K562 (cell line): ENCODE results near the gene DRAXIN. TPM values are rescaled to one million over a fixed set of nuclear protein-coding genes. Genes with fewer than 3 reads are reported as not detected.

ENCODE experiments used
- ADNP ChIP-seq: fragments of 200-800 bp; sonication (Bioruptor generic); IDR thresholded peaks from 2 replicates; pipeline ENCODE4 v1.6.1; 2016; ENCODE audit warnings: missing genetic modification characterization, missing compliant biosample characterization
- CBX3 ChIP-seq, 2 experiments: IDR thresholded peaks; 1 replicate in 1 of 2; 2 replicates in 1 of 2; pipeline ENCODE4 v1.6.1; 2012; ENCODE audit warnings: inconsistent platforms in 2 of 2, low read length in 2 of 2, borderline replicate concordance in 1 of 2, control low read depth in 1 of 2
- FOXM1 ChIP-seq, 2 experiments: fragments of 450-650 bp in 1 of 2; sonication (generic) in 1 of 2; formaldehyde crosslinking in 1 of 2; IDR thresholded peaks; 2 replicates each; pipeline versions ENCODE4 v1.6.1 to v1.9.0; 2017 to 2022; ENCODE audit warnings: low read depth in 2 of 2, mild to moderate bottlenecking in 2 of 2, missing genetic modification reagents in 1 of 2, moderate library complexity in 1 of 2
- GATAD2A ChIP-seq: fragments of 450-650 bp; IDR thresholded peaks from 2 replicates; pipeline ENCODE4 v1.6.1; 2017
- HMGN3 ChIP-seq: IDR thresholded peaks from 2 replicates; pipeline ENCODE4 v1.6.1; 2011; ENCODE audit warnings: borderline replicate concordance, low read depth, mild to moderate bottlenecking, mixed read lengths, low read length; ENCODE audit not compliant: insufficient read length; ENCODE audit errors: extremely low read depth
- KLF13 ChIP-seq: fragments of 450-650 bp; IDR thresholded peaks from 2 replicates; pipeline ENCODE4 v1.6.1; 2016; ENCODE audit warnings: missing genetic modification characterization, low read depth, mild to moderate bottlenecking, missing compliant biosample characterization, moderate library complexity, borderline replicate concordance
- L3MBTL2 ChIP-seq: fragments of 450-650 bp; IDR thresholded peaks from 2 replicates; pipeline ENCODE4 v1.6.1; 2016; ENCODE audit warnings: mild to moderate bottlenecking, moderate library complexity
- MAFK ChIP-seq: IDR thresholded peaks from 2 replicates; pipeline ENCODE4 v1.6.1; 2011; ENCODE audit warnings: low read length, improper control_type of control experiment
- MAZ ChIP-seq, 2 experiments: fragments of 450-650 bp in 1 of 2; sonication (generic) in 1 of 2; formaldehyde crosslinking; IDR thresholded peaks in 1 of 2; conservative IDR thresholded peaks in 1 of 2; 2 replicates each; pipeline versions ENCODE4 v1.4.0 to v1.5.0; 2020; ENCODE audit warnings: mild to moderate bottlenecking in 1 of 2, missing genetic modification reagents in 1 of 2
- MEIS2 ChIP-seq: fragments of 450-650 bp; IDR thresholded peaks from 2 replicates; pipeline ENCODE4 v1.6.1; 2014; ENCODE audit warnings: mild to moderate bottlenecking; ENCODE audit not compliant: partially characterized antibody
- MYC ChIP-seq, 2 experiments: fragments of 250-450 bp in 1 of 2; sonication (Bioruptor Pico) in 1 of 2; IDR thresholded peaks; 2 replicates each; pipeline versions ENCODE4 v1.5.1 to v1.6.1; 2012 to 2021; ENCODE audit warnings: low read depth in 2 of 2, borderline replicate concordance in 1 of 2, improper control_type of control experiment in 1 of 2, low read length in 1 of 2, mild to moderate bottlenecking in 1 of 2, moderate library complexity in 1 of 2
- SIN3B ChIP-seq: fragments of 450-650 bp; IDR thresholded peaks from 2 replicates; pipeline ENCODE4 v1.6.1; 2017; ENCODE audit warnings: low read depth, mild to moderate bottlenecking, moderate library complexity
- SP1 ChIP-seq: sonication (generic); formaldehyde crosslinking; IDR thresholded peaks from 2 replicates; pipeline ENCODE4 v1.8.1; 2022; ENCODE audit warnings: mild to moderate bottlenecking, missing genetic modification reagents
- ZFPM2 ChIP-seq: fragments of 250-450 bp; sonication (Bioruptor Pico); IDR thresholded peaks from 2 replicates; pipeline ENCODE4 v1.5.1; 2022; ENCODE audit warnings: mild to moderate bottlenecking
- ZNF263 ChIP-seq: sonication (generic); formaldehyde crosslinking; IDR thresholded peaks from 2 replicates; pipeline ENCODE4 v1.8.0; 2022; ENCODE audit warnings: mild to moderate bottlenecking, missing genetic modification reagents, borderline replicate concordance
- ZNF354B ChIP-seq: fragments of 250-450 bp; sonication (Bioruptor Pico); IDR thresholded peaks from 2 replicates; pipeline ENCODE4 v1.4.0; 2020
- polyA plus RNA-seq, 8 experiments: library from polyadenylated mRNA; depleted of rRNA in 4 of 8; stranded (reverse) in 5 of 8; unstranded in 3 of 8; fragments of >200 nt; fragmentation: Nextera tagmentation in 2 of 8; fragmentation: Illumina TruSeq in 1 of 8; extraction: Ambion mirVana in 2 of 8; extraction: Trizol in 1 of 8; gene quantifications; 2 replicates each; pipeline versions ENCODE4 v1.2.1 to v1.2.3, GENCODE V29; 2011 to 2014; ENCODE audit warnings: inconsistent platforms in 1 of 8, missing spikeins in 1 of 8
- total RNA-seq, 7 experiments: library from RNA; depleted of rRNA in 6 of 7; stranded (reverse); fragments of >200 nt in 6 of 7; fragmentation: Illumina TruSeq in 2 of 7; extraction: Trizol in 2 of 7; gene quantifications; 2 replicates each; pipeline versions ENCODE4 v1.2.1 to v1.2.3, GENCODE V29; 2011 to 2021; ENCODE audit warnings: low replicate concordance in 1 of 7
- TF ChIP-seq, protein P1 (sequence below): sonication (generic); formaldehyde crosslinking; IDR thresholded peaks from 2 replicates; pipeline ENCODE4 v1.9.0; 2022; ENCODE audit warnings: mild to moderate bottlenecking, missing genetic modification reagents
- TF ChIP-seq, protein P2 (sequence below): fragments of 250-450 bp; sonication (Bioruptor Pico); IDR thresholded peaks from 2 replicates; pipeline ENCODE4 v1.8.0; 2022; ENCODE audit warnings: moderate library complexity, mild to moderate bottlenecking, inconsistent platforms
- TF ChIP-seq, protein P3 (sequence below): sonication (generic); formaldehyde crosslinking; IDR thresholded peaks from 2 replicates; pipeline ENCODE4 v1.9.0; 2022; ENCODE audit warnings: mild to moderate bottlenecking, missing genetic modification reagents
- TF ChIP-seq, protein P4 (sequence below): fragments of 450-650 bp; IDR thresholded peaks from 2 replicates; pipeline ENCODE4 v1.6.1; 2018; ENCODE audit not compliant: partially characterized antibody

DRAXIN gene
- total and polyA plus RNA-seq, 9 of the 15 experiments (the other 6 are each of a cell fraction or from before 2014, with no cell fraction given): 0.01 to 0.04 (median 0.01) TPM; not detected in 6

DNA sequence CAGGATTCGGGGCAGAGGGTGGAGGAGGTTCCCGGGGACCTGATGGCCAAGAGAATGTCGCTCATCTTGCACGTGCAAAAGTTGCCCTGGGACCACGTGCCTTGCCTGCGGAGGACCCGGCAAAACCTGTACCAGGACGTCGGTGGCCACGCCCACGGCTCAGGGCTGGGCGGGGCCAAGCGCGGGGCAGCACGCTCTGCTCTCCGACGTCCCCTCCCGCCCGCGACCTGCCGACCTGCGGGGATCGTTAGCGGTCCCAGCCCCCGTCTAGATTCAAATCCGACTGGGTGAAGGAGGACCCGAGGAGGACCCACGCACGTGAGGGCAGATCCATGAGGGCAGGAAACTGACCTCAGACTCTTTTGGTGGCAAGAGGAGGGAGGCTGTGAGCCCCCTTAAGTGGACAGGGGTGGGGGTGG, 70.5 kb downstream of the DRAXIN start, which contains the start of gene C1orf167 (continued):
- TF ChIP-seq MYC (IDR thresholded peaks at IDR 0.05; ENCODE audit: low read depth, low read length) (peak; percentile 68; the same call in 1 of the 2 replicates), MYC (CRISPR knock-in tag; IDR thresholded peaks at IDR 0.05; ENCODE audit: borderline replicate concordance, low read depth) (no peak), KLF13 (peak; percentile 56; the same call in 1 of the 2 replicates), ZNF263 (peak; percentile 45), SP1 (CRISPR knock-in tag) (peak; percentile 62; the same call in 1 of the 2 replicates), GATAD2A (peak; percentile 73; the same call in 1 of the 2 replicates), ZFPM2 (CRISPR knock-in tag) (no peak), MEIS2 (no peak), MAZ (CRISPR knock-in tag; conservative IDR thresholded peaks at IDR 0.05 in 1 of 2, IDR thresholded peaks at IDR 0.05 in 1 of 2) (peak in 1 of 2 experiments; percentile 76; a peak in 2 of 4 replicates), ADNP (tag) (no peak), SIN3B (no peak), MAFK (no peak), CBX3 (IDR thresholded peaks at IDR 0.05; ENCODE audit: borderline replicate concordance in 1 of 2, low read length in 2 of 2) (peak in 1 of 2 experiments; percentile 29; a peak in 1 of 3 replicates), FOXM1 (IDR thresholded peaks at IDR 0.05; ENCODE audit: low read depth) (no peak), FOXM1 (CRISPR knock-in tag; IDR thresholded peaks at IDR 0.05; ENCODE audit: low read depth) (0 out of 2 replicates have a peak, but pooled peaks have one; percentile 62), ZNF354B (CRISPR knock-in tag) (no peak), L3MBTL2 (peak; percentile 94), HMGN3 (peak; percentile 42)
- TF ChIP-seq, protein P1, sequence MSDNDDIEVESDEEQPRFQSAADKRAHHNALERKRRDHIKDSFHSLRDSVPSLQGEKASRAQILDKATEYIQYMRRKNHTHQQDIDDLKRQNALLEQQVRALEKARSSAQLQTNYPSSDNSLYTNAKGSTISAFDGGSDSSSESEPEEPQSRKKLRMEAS (CRISPR knock-in tag): peak; percentile 93
- TF ChIP-seq, protein P2, sequence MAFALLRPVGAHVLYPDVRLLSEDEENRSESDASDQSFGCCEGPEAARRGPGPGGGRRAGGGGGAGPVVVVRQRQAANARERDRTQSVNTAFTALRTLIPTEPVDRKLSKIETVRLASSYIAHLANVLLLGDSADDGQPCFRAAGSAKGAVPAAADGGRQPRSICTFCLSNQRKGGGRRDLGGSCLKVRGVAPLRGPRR (CRISPR knock-in tag): no peak
- TF ChIP-seq, protein P3, sequence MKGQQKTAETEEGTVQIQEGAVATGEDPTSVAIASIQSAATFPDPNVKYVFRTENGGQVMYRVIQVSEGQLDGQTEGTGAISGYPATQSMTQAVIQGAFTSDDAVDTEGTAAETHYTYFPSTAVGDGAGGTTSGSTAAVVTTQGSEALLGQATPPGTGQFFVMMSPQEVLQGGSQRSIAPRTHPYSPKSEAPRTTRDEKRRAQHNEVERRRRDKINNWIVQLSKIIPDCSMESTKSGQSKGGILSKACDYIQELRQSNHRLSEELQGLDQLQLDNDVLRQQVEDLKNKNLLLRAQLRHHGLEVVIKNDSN (CRISPR knock-in tag): peak; percentile 72
- TF ChIP-seq, protein P4, sequence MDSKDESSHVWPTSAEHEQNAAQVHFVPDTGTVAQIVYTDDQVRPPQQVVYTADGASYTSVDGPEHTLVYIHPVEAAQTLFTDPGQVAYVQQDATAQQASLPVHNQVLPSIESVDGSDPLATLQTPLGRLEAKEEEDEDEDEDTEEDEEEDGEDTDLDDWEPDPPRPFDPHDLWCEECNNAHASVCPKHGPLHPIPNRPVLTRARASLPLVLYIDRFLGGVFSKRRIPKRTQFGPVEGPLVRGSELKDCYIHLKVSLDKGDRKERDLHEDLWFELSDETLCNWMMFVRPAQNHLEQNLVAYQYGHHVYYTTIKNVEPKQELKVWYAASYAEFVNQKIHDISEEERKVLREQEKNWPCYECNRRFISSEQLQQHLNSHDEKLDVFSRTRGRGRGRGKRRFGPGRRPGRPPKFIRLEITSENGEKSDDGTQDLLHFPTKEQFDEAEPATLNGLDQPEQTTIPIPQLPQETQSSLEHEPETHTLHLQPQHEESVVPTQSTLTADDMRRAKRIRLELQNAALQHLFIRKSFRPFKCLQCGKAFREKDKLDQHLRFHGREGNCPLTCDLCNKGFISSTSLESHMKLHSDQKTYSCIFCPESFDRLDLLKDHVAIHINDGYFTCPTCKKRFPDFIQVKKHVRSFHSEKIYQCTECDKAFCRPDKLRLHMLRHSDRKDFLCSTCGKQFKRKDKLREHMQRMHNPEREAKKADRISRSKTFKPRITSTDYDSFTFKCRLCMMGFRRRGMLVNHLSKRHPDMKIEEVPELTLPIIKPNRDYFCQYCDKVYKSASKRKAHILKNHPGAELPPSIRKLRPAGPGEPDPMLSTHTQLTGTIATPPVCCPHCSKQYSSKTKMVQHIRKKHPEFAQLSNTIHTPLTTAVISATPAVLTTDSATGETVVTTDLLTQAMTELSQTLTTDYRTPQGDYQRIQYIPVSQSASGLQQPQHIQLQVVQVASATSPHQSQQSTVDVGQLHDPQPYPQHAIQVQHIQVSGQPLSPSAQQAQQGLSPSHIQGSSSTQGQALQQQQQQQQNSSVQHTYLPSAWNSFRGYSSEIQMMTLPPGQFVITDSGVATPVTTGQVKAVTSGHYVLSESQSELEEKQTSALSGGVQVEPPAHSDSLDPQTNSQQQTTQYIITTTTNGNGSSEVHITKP: no peak
